HepG2 (cell line): Measurements from ENCODE around the gene CTDNEP1. TPM values are rescaled to one million over a fixed set of nuclear protein-coding genes. Genes with fewer than 3 reads are reported as not detected.

ENCODE experiments used
- ARNT ChIP-seq: fragments of 450-650 bp; IDR thresholded peaks from 2 replicates; pipeline ENCODE4 v1.6.1; 2017
- ATAD3A ChIP-seq: sonication (generic); formaldehyde crosslinking; IDR thresholded peaks from 2 replicates; pipeline ENCODE4 v1.4.0; 2020; ENCODE audit warnings: missing genetic modification reagents
- CEBPZ ChIP-seq: IDR thresholded peaks from 2 replicates; pipeline ENCODE4 v1.6.1; 2012; ENCODE audit warnings: low read length, improper control_type of control experiment
- CSRNP2 ChIP-seq: sonication (generic); formaldehyde crosslinking; conservative IDR thresholded peaks from 2 replicates; pipeline ENCODE4 v1.8.0; 2022; ENCODE audit warnings: low read depth, missing genetic modification reagents
- KDM3A ChIP-seq: IDR thresholded peaks from 2 replicates; pipeline ENCODE4 v1.6.1; 2018; ENCODE audit warnings: low read depth, missing compliant biosample characterization
- KLF12 ChIP-seq: sonication (generic); formaldehyde crosslinking; IDR thresholded peaks from 2 replicates; pipeline ENCODE4 v1.4.0; 2020; ENCODE audit warnings: missing genetic modification reagents, borderline replicate concordance
- KLF15 ChIP-seq: sonication (generic); formaldehyde crosslinking; IDR thresholded peaks from 2 replicates; pipeline ENCODE4 v1.8.1; 2023; ENCODE audit warnings: borderline replicate concordance, mild to moderate bottlenecking, inconsistent platforms, missing genetic modification reagents, mixed read lengths
- MAZ ChIP-seq, 2 experiments: sonication (generic) in 1 of 2; formaldehyde crosslinking in 1 of 2; IDR thresholded peaks; 2 replicates each; pipeline versions ENCODE4 v1.5.0 to v1.6.1; 2012 to 2020; ENCODE audit warnings: low read depth in 2 of 2, mild to moderate bottlenecking in 2 of 2, borderline replicate concordance in 1 of 2, improper control_type of control experiment in 1 of 2, low read length in 1 of 2, missing genetic modification reagents in 1 of 2, moderate library complexity in 1 of 2
- NCOA1 ChIP-seq: sonication (generic); formaldehyde crosslinking; IDR thresholded peaks from 2 replicates; pipeline ENCODE4 v1.9.0; 2021; ENCODE audit warnings: missing genetic modification reagents
- PBX2 ChIP-seq: IDR thresholded peaks from 2 replicates; pipeline ENCODE4 v1.6.1; 2016; ENCODE audit warnings: control low read depth
- POGK ChIP-seq: sonication (generic); formaldehyde crosslinking; conservative IDR thresholded peaks from 2 replicates; pipeline ENCODE4 v1.8.0; 2022; ENCODE audit warnings: mild to moderate bottlenecking, moderate library complexity, missing genetic modification reagents
- SMC3 ChIP-seq: IDR thresholded peaks from 2 replicates; pipeline ENCODE4 v1.6.1; 2011; ENCODE audit warnings: low read length, improper control_type of control experiment
- SOX5 ChIP-seq: IDR thresholded peaks from 2 replicates; pipeline ENCODE4 v1.6.1; 2016; ENCODE audit warnings: borderline replicate concordance
- TFE3 ChIP-seq: IDR thresholded peaks from 2 replicates; pipeline ENCODE4 v1.6.1; 2016
- ZNF281 ChIP-seq: sonication (generic); formaldehyde crosslinking; IDR thresholded peaks from 2 replicates; pipeline ENCODE4 v1.4.0; 2020; ENCODE audit warnings: missing genetic modification reagents, borderline replicate concordance
- ZNF335 ChIP-seq: sonication (generic); formaldehyde crosslinking; IDR thresholded peaks from 2 replicates; pipeline ENCODE4 v1.4.0; 2020; ENCODE audit warnings: missing genetic modification reagents
- polyA plus RNA-seq, 8 experiments: library from polyadenylated mRNA; depleted of rRNA in 3 of 8; stranded (reverse) in 7 of 8; unstranded in 1 of 8; fragments of >200 nt; fragmentation: Illumina TruSeq in 4 of 8; extraction: Trizol in 4 of 8; gene quantifications; 2 replicates each; pipeline versions ENCODE4 v1.2.1 to v1.2.3, GENCODE V29; 2011 to 2016; ENCODE audit warnings: low read depth in 4 of 8, missing spikeins in 1 of 8, mixed read lengths in 1 of 8; ENCODE audit not compliant: insufficient read depth in 1 of 8
- total RNA-seq, 5 experiments: library from RNA; depleted of rRNA; stranded (reverse); fragments of >200 nt; fragmentation: Illumina TruSeq; extraction: Trizol; gene quantifications; 2 replicates each; pipeline ENCODE4 v1.2.3, GENCODE V29; 2016; ENCODE audit warnings: low read depth in 1 of 5

The CTDNEP1 gene
- total and polyA plus RNA-seq, 2 of the 13 experiments (the other 11 are each of a cell fraction or from before 2014, with no cell fraction given), result 19.8 to 118 TPM

- TF ChIP-seq ZNF281 (CRISPR knock-in tag) (peak; percentile 82), KLF12 (CRISPR knock-in tag) (0 out of 2 replicates have a peak, but pooled peaks have one; percentile 36), SOX5 (CRISPR knock-in tag) (no peak), ZNF335 (CRISPR knock-in tag) (no peak), TFE3 (CRISPR knock-in tag) (no peak), ATAD3A (CRISPR knock-in tag) (no peak), CEBPZ (no peak), KLF15 (CRISPR knock-in tag) (no peak), SMC3 (no peak), CSRNP2 (CRISPR knock-in tag) (no peak), MAZ (IDR thresholded peaks at IDR 0.05; ENCODE audit: borderline replicate concordance, low read depth, low read length) (0 out of 2 replicates have a peak, but pooled peaks have one; percentile 57), MAZ (CRISPR knock-in tag; IDR thresholded peaks at IDR 0.05; ENCODE audit: low read depth) (peak; percentile 17; the same call in 1 of the 2 replicates), NCOA1 (CRISPR knock-in tag) (no peak), KDM3A (CRISPR knock-in tag) (no peak), POGK (CRISPR knock-in tag) (0 out of 2 replicates have a peak, but pooled peaks have one; percentile 34), PBX2 (no peak), ARNT (no peak)
These were observed 13.6 kb downstream of the CTDNEP1 start (continued) for GRCh38 chr17:7237761-7238419.
